Skeletal muscle satellite cell (primary cell): Measurements from ENCODE around the gene CARD14. TPM values are rescaled to one million over a fixed set of nuclear protein-coding genes. Genes with fewer than 3 reads are reported as not detected.

Experiments
- H3K27me3 ChIP-seq: 2 replicates; pipeline ENCODE4 v1.7.0; 2013; ENCODE audit warnings: low read length; ENCODE audit not compliant: control insufficient read depth, insufficient read depth
- H3K36me3 ChIP-seq: 2 replicates; pipeline ENCODE4 v1.7.0; 2013; ENCODE audit warnings: mild to moderate bottlenecking, control low read depth, low read length; ENCODE audit not compliant: insufficient read depth
- H3K4me1 ChIP-seq: 2 replicates; pipeline ENCODE4 v1.7.0; 2013; ENCODE audit warnings: low read length; ENCODE audit not compliant: control insufficient read depth, insufficient read depth
- H3K4me2 ChIP-seq: 2 replicates; pipeline ENCODE4 v1.7.0; 2013; ENCODE audit warnings: mild to moderate bottlenecking, low read length
- H3K4me3 ChIP-seq: 2 replicates; pipeline ENCODE4 v1.7.0; 2013; ENCODE audit warnings: low read length
- H3K9ac ChIP-seq: 2 replicates; pipeline ENCODE4 v1.7.0; 2013; ENCODE audit warnings: mild to moderate bottlenecking, low read depth, low read length, moderate library complexity
- H3K9me3 ChIP-seq: replicated peaks from 2 replicates; pipeline ENCODE4 v1.7.0; 2013; ENCODE audit warnings: mild to moderate bottlenecking, control low read depth, low read length
- total RNA-seq: library from RNA; depleted of rRNA; stranded (reverse); fragments of >200 nt; gene quantifications from 2 replicates; pipeline ENCODE4 v1.2.3, GENCODE V29; 2012; rRNA removed

The CARD14 gene
- 0.25 TPM in 1 of 2 replicates, not detected in the other for total RNA-seq

DNA sequence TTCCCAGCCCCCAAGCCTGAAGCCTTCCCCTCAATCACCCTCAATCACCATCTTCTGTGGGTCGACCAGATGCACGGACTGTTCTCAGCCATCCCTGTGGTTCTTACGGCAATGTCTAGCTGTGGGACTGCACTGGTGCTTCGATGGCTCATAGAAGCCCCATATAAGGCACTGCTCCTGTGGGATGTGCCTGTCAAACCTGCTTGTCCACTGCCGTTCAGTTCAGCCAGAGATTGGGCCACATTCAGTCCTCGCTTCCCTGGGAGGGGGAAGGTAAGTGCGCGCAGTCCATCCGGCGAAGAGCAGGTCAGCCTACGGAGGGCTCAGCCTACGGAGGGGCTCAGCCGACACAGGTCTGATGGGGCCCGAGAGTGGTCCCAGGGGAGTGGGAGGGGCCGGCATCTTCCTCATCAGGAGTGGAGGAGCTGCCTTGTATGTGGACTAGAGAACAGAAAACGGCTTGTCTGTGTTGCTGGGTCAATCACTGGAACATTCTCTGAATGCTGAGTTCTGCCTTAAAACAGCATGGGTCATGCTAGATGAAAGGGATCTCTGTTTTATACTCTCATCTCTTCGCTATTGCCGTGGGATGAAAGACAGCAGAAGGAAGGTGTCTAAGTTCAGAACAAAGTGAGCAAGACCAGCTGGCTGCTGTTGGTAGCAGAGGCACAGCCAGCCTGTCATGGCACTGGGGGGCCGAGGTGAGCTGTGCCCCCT is at the start of gene CARD14:
CARD14 (plus strand) TSS at position 247 of the 717 bp plus-strand sequence. CDS start 11,409 bp downstream, outside the sequence.
- Histone ChIP-seq H3K9me3 (no peaks in the 10 kb centered on the region), H3K4me3 (no peak within 1 kb of the TSS), H3K4me2 (no peak within 1 kb of the TSS), H3K9ac (no peak within 1 kb of the TSS), H3K27me3 (peaks cover 33% of the 10 kb centered on the region), H3K36me3 (no peaks in the 10 kb centered on the region), H3K4me1 (no peaks in the 10 kb centered on the region)

DNA sequence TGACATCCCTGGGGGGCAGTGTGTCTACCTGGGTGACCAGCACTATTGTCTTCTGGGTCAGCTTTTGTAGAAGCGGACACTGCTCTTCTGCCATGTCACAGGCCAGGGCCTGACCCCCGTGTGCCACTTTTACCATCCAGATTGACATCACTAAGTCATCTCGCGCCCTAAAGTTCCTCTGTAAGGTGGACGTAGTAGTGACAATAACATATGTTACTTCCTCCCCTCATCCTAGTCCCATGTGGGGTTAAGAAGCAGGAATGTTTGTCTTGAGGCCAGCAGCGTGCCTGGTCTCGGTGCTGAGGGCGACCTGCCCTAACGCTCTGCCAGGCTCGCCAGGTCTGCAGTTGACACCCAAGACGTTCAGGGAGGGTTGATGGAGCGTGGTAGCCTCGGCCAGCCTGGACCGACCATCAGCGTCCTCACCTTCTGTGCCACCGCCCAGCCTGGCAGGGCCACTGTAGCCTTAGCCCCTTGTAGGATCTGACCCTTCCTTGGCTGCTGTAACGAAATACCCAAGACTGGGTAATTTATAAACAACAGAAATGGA is 47.7 kb upstream of the CARD14 start:
- Histone ChIP-seq H3K4me1 (peaks cover 9% of the 10 kb centered on the region), H3K4me3 (no peak overlapping the region), H3K9ac (no peak overlapping the region), H3K4me2 (no peak overlapping the region), H3K27me3 (peaks cover 6% of the 10 kb centered on the region), H3K9me3 (no peaks in the 10 kb centered on the region), H3K36me3 (no peaks in the 10 kb centered on the region)

DNA sequence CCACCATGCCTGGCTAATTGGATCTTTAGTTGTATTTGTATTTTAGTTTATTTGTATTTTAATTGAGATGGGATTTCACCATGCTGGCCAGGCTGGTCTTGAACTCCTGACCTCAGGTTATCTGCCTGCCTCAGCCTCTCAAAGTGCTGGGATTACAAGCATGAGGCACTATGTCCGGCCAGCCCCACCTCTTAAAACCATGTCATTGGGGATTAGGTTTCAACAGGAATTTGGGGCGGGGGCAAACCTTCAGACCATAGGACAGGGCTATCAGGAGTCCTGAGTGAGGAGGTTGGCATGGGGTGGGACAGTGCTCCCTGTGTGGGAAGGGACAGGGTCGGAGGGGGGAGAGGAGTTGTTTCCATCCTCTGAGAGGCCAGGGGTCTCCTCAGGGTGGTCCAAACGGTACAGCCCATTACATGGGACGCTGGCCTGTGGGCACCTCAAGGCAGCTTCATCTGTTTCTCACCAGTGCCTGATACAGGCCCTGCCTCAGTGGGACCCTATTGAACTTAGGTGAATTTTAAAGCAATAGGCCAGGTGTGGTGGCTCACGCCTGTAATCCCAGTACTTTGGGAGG is 46.8 kb upstream of the CARD14 start:
- H3K27me3 ChIP-seq: peaks cover 12% of the 10 kb centered on the region
- no peak overlapping the region for H3K4me3 ChIP-seq
- H3K36me3 ChIP-seq: no peaks in the 10 kb centered on the region
- peaks cover 9% of the 10 kb centered on the region for H3K4me1 ChIP-seq
- no peak overlapping the region for H3K4me2 ChIP-seq
- no peak overlapping the region for H3K9ac ChIP-seq
- H3K9me3 ChIP-seq: no peaks in the 10 kb centered on the region

DNA sequence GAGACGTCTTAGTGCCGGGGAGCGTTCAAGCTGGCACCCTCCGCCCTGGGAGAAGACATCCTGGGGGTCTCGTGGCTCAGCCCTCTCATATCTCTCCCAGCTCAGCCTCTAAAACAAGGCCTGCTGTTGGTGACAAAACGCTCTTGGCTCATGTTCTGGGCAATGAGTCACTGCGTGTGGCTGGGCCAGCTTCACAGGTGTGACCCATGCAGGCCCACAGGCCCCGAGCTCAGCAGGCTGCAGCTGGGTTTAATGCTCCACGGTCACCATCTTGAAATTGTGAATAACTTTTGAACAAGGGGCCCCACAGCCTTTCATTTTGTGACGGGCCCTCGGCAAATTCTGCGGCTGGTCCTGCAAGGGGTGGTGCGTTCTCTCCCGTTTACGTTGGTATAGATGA is 46.0 kb upstream of the CARD14 start:
- Histone ChIP-seq H3K27me3 (peaks cover 12% of the 10 kb centered on the region), H3K4me2 (no peak overlapping the region), H3K4me3 (no peak overlapping the region), H3K9ac (no peak overlapping the region), H3K4me1 (peaks cover 9% of the 10 kb centered on the region), H3K9me3 (no peaks in the 10 kb centered on the region), H3K36me3 (no peaks in the 10 kb centered on the region)

DNA sequence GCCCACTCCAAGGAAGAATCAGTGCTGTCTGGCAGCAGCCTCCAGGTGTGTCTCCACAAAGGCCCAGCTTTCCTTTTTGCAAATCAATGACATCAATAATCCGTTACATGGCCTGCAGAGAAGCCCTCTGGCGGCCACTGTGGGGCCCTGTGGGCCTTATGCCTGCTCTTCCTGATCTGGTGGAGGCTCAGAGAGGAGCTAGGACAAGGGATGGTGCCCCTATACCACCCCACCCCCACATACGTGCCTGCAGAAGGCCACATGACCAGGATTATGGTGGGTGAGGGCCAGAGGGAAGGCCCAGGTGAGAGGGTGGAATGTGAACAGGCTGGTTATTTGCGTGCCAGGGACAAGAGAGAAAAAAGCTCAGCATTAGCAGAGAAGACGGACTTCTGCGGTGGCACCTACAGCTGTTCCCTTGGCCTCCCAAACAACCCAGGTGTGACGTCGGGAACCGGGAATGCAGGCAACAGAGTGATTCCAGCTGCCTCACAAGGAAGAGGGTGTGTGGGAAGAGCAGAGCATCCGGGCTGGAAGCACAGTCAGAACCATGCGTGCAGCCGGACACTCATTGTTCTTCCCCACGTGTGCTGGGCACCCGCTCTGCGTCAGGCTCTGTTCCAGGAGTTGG is 45.4 kb upstream of the CARD14 start:
- H3K9ac ChIP-seq: no peak overlapping the region
- H3K4me1 ChIP-seq: peaks cover 9% of the 10 kb centered on the region
- no peaks in the 10 kb centered on the region for H3K36me3 ChIP-seq
- H3K4me2 ChIP-seq: no peak overlapping the region
- peaks cover 12% of the 10 kb centered on the region for H3K27me3 ChIP-seq
- no peaks in the 10 kb centered on the region for H3K9me3 ChIP-seq
- H3K4me3 ChIP-seq: no peak overlapping the region

DNA sequence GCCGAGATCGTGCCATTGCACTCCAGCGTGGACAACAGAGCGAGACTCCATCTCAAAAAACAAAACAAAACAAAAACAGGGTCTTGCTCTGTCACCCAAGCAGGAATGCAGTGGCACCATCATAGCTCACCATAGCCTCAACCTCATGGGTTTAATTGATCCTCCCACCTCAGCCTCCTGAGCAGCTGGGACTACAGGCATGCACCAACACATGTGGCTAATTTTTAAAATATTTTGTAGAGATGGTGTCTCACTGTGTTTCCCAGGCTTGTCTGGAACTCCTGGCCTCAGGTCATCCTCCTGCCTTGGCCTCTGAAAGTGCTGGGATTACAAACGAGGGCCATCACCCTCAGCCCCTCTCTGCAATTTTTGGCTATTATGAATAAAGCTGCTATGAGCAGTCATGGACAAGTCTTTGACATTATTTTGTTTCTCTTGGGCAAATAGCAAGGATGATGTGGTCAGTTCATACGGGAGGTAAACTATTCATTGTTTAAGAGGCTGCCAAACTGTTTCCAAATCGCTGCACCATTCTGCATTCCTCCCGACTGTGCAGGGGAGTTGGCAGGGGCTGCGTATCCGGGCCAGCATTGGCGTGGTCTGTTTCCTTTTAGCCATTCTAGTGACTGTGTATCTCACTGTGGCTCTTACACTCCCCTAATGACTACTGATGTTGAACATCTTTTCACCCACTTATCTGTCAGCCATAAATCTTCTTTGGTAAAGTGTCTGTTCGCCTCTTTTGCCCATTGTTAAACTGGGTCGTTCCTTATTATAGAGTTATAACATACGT is 44.0 kb upstream of the CARD14 start:
- no peak overlapping the region for H3K9ac ChIP-seq
- no peak overlapping the region for H3K4me3 ChIP-seq
- no peaks in the 10 kb centered on the region for H3K36me3 ChIP-seq
- H3K4me2 ChIP-seq: peak overlapping the region; percentile 25
- H3K4me1 ChIP-seq: peaks cover 9% of the 10 kb centered on the region
- no peaks in the 10 kb centered on the region for H3K9me3 ChIP-seq
- peaks cover 12% of the 10 kb centered on the region for H3K27me3 ChIP-seq

DNA sequence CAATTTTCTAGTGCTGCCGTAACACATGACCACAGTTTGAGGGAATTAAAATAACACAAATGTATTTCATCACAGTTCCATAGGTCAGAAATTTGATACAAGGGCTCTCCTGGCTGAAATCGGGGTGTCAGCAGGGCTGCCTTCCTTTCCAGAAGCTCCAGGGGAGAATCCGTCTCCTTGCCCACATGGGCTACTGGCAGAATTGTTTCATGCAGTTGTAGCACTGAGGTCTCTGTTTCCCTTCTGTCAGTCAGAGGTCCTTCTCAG is 43.4 kb upstream of the CARD14 start:
- Histone ChIP-seq H3K4me2 (peak overlapping the region; percentile 20), H3K9ac (no peak overlapping the region)

DNA sequence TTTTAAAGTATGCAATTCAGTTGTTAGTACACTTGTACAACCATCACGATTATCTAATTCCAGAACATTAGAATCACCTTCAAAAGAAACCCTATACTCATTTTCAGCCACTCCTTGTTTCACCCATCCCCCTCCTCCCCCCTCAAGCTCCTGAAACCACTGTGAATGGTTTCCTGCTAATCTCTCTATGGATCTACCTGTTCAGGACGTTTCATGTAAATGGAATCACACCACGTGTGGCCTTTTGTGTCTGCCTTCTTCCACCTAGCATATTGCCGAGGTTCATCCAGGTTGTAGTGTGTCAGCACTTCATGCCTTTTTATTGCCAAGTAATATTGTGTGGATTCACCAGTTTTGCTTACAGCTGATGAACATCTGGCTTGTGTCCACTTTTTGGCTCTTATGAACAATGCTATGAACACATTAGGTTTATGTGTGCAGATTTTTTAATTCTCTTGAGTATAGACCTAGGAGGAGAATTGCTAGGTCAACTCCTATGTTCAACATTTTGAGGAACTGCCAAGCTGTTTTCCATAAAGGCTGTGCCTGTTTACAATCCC is 40.7 kb upstream of the CARD14 start:
- Histone ChIP-seq H3K9ac (no peak overlapping the region), H3K9me3 (no peaks in the 10 kb centered on the region), H3K4me1 (peaks cover 9% of the 10 kb centered on the region), H3K36me3 (peaks cover 16% of the 10 kb centered on the region), H3K27me3 (peaks cover 12% of the 10 kb centered on the region), H3K4me2 (no peak overlapping the region), H3K4me3 (no peak overlapping the region)

More for the DNA sequence above, 43.4 kb upstream of the CARD14 start:
- Histone ChIP-seq H3K4me3 (no peak overlapping the region), H3K36me3 (no peaks in the 10 kb centered on the region), H3K4me1 (peaks cover 9% of the 10 kb centered on the region), H3K9me3 (no peaks in the 10 kb centered on the region), H3K27me3 (peaks cover 12% of the 10 kb centered on the region)

DNA sequence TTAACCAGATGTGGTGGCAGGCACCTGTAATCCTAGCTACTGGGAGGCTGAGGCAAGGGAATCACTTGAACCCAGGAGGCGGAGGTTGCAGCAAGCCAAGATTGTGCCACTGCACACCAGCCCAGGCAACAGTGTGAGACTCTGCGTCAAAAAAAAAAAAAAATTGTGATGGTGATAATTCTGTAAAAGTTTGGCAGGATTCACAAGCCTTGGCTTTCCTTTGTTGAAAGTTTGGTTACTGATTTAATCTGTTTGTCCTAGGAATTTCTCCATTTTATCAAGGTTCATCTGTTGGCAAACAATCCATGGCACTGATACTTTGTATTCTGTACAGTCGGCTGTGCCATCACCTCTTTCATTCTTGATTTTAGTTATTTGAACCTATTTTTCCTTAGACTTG is 38.8 kb upstream of the CARD14 start:
- peaks cover 4% of the 10 kb centered on the region for H3K4me1 ChIP-seq
- no peak overlapping the region for H3K4me3 ChIP-seq
- H3K9me3 ChIP-seq: no peaks in the 10 kb centered on the region
- no peak overlapping the region for H3K4me2 ChIP-seq
- peaks cover 12% of the 10 kb centered on the region for H3K27me3 ChIP-seq
- H3K9ac ChIP-seq: no peak overlapping the region
- H3K36me3 ChIP-seq: peaks cover 32% of the 10 kb centered on the region

DNA sequence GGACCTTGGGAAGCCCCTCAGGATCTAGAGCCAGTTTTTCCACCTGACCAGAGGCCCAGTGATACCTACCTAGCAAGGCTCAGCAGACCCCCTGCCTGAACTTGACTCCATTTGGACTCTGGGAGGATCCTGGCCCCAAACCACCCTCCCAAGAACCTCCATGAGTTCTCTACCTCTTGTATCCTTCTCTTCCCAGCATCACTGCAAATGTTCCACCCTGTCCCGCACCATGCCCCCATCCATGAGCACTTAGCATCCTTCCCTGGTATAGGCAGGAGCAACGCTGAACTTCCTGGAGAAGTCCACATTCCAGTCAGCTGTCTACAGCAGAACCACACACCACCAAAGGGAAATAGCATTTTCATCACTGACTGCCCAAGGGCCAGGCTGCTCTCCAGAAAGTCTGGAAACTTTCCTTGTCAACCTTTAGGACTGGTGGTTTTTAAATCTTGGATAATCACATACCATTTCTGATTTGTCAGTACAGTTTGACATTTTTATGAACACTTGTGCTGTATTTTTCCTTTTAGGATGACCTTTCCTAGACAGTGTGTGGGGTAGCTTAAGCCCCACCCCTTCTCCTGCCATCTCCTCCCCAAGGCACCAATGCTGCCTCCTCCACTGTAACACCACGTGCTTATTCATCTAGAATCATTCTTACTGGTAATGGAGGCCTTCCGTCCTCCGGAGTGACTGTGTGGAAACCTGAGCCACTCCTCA is 36.8 kb upstream of the CARD14 start:
- H3K4me3 ChIP-seq: no peak overlapping the region
- H3K9ac ChIP-seq: no peak overlapping the region
- peaks cover 51% of the 10 kb centered on the region for H3K36me3 ChIP-seq
- no peak overlapping the region for H3K4me2 ChIP-seq
- no peaks in the 10 kb centered on the region for H3K9me3 ChIP-seq
- H3K4me1 ChIP-seq: no peaks in the 10 kb centered on the region
- H3K27me3 ChIP-seq: no peaks in the 10 kb centered on the region
